Putamen (tissue), 1 donor: ENCODE data around the gene MYO5C.
A peak's percentile ranks its signal among the peaks of the same experiment; 100 is the strongest.

Experiments used
- DNase-seq: peaks from one replicate; pipeline ENCODE4 v3.0.0-alpha.2; 2016; ENCODE audit warnings: low spot score

Gene MYO5C

DNA sequence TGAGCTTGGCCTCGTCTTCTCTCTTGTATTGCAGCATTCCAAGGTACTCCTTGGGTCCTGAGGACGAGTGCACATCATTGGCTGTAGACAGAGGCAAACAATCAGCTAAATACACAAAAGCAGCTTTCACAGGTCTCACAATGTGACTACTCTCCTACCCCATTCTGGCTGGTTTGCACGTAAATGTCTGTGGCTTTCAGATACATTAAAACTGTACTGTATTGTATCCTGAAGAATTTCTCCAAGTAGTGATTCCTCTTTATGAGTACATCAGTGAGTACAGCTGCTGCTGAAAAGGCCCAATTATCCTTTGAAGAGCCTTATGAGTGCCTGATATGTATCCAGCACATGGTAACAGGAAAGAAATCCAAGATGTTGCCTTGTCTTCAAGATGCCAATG is 82.4 kb downstream of the MYO5C start:
- DNase-seq, result no peak

DNA sequence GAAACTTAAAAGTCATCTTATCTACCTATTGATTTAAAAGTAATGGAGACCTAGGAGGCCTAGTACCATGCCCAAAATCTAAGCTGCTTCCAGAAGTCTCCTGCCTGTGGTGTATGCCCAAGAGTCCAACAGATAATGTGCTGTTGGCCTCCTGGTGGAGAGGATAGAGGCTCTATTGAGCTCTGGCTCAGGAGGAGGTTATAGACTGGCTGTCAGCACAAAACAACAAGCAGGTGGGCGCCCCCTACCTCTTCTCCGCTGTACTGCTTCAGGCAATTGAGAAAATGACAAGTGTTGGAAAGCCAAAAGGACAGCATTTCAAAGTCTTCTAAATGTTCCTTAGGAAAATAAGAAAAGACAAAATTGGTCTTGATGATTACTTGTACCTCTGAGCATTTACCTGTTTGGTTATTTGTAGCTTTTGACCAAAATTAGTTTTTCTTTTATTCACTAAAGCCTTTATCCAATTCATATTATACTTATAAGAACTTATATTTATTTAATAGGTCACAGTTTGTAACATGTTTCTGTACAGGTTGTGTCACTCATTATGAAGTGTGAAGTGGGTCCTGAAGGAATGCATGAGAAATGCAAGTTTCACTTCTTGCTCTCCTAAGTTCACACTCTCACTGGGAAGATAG is 87.2 kb downstream of the MYO5C start:
- DNase-seq, result peak; percentile 32

- no peak for DNase-seq
Observed at GRCh38 chr15:52207191-52207590, 88.4 kb downstream of the MYO5C start.

- no peak for DNase-seq
Observed at GRCh38 chr15:52206446-52206845, 89.2 kb downstream of the MYO5C start.

DNA sequence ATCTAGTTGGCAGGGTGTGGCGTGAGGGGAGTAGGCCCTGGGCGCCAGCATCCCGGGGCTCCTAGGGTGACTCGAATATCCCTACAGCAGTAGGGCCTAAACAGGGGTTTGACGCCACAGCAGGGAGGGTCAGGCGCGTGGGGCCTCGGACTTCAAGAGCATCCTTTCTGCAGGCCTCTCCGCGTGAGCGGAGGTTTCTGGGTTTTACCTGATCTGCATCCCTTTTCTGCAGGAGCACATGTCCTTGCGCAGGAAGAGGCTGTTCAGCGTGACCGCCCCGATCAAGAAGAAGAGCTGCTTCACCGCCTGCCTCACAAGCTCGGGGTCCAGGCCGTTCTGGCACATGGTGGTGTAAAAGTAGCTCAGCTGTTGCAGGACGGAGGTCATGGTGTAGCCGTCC is 90.9 kb downstream of the MYO5C start:
- DNase-seq, result no peak

GRCh38 chr15:52200831-52201365 is 94.7 kb downstream of the MYO5C start:
- no peak for DNase-seq

- no peak for DNase-seq
Observed at GRCh38 chr15:52199271-52199670, 96.3 kb downstream of the MYO5C start.

DNA sequence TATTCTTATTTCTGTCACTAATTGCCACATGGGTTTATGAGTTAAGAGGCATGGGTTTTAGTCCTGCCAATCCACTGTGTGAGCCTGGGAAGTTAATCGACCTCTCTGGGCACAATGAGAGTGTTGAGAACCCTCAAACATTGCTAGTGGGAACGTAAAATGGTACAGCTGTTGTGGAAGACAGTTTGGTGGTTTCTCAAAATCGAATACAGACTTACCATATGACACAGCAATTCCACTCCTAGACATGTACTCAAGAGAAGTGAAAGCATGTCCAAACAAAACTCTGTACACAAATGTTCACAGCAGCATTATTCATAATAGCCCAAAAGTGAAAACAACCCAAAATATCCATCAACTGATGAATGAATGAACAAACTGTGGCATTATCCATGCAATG is 98.7 kb downstream of the MYO5C start:
- DNase-seq, result no peak

GRCh38 chr15:52193791-52194190 is 101.8 kb downstream of the MYO5C start:
- no peak for DNase-seq

DNA sequence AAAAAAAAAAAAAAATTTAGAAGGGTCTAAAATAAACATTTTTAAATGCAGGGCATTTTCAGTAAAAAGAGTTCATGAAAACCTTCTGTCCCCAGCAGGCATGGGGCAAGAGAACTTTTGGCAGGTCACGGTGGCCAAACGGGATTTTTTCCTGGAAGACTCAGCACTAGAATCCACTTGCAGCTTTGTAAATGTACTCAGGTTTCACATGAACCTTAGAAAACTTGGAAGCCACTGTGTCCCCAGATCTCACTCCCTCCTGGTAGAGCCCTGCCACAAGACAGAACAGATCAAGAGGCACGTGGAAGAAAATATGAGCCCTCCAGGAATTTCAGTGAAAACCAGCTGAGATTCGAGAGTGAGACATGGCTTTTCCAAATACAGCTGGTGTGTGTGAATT is 102.3 kb downstream of the MYO5C start:
- DNase-seq, result no peak

DNA sequence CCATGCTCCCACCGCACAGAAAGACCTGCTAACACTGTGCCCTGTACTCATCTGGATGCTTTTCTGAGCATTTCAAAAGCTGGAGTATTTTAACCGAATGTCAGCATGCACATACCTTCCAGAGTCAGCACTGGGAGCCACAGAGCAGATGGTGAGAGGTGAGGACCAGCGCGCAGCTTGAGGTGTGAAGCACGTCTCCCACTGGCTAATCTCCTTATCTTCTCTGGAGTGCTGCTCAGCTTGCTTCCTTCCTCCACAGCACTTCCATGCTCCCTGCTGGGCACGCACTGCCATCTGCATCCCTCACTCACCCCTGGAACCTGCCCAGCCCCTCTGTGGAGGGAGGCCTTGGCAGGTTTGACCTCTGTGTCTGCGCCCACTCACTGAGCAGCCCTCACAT is 104.4 kb downstream of the MYO5C start, which contains the start of gene GNB5:
Gene GNB5, minus strand, starts transcription at position 186 of the 400 bp plus-strand sequence. CDS start 6,716 bp downstream, outside the sequence.
- DNase-seq, result no peak

GRCh38 chr15:52186651-52187486 is 108.7 kb downstream of the MYO5C start:
- DNase-seq, result no peak

GRCh38 chr15:52185151-52185561 is 110.4 kb downstream of the MYO5C start:
- no peak for DNase-seq

DNA sequence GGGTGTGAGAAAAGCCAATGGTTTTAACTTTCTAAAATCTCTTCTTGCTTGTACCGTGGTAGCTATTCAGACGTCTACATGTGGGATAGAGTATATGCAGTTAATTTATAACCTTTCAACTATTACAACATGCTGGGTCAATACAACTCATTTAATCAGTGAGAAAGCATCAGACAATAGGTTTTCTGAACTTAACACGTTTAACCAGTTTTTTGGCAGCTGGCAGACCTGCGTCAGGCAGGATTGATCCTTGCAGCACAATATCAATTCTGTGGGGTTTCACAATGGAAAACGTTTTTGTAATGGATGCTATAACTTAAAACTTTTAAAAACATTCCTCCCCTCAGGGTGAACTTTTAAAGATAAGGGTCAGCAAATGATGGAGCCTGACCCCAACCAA is 110.9 kb downstream of the MYO5C start:
- no peak for DNase-seq

- DNase-seq, result no peak
Observed at GRCh38 chr15:52183562-52184173, 111.9 kb downstream of the MYO5C start.

GRCh38 chr15:52181938-52182780 is 113.4 kb downstream of the MYO5C start:
- DNase-seq, result no peak

DNA sequence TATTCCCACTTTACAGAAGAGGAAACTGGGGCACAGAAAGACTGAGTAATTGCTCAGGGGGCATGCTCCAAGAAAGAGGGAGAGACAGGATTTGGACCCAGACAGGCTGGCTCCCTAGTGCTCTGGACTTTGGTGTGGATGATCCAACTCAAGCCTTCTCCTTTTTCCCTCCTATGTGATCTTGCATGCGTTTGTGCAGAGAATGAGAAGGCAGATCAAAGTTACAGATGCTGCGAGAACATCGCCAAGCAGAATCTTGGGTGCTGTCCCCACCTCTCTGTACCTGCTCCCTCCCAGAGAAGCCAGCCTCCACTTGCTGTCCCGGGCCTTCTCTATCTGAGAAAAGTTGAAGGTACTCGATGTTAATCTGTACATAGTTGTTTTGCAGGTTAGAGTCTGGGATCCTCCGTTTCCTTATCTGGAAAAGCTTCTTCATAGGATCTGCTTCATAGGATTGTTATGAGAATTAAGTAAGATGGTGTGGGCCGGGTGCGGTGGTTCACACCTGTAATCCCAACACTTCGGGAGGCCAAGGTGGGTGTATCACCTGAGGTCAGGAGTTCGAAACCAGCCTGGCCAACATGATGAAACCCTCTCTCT is 114.7 kb downstream of the MYO5C start:
- DNase-seq, result no peak

DNA sequence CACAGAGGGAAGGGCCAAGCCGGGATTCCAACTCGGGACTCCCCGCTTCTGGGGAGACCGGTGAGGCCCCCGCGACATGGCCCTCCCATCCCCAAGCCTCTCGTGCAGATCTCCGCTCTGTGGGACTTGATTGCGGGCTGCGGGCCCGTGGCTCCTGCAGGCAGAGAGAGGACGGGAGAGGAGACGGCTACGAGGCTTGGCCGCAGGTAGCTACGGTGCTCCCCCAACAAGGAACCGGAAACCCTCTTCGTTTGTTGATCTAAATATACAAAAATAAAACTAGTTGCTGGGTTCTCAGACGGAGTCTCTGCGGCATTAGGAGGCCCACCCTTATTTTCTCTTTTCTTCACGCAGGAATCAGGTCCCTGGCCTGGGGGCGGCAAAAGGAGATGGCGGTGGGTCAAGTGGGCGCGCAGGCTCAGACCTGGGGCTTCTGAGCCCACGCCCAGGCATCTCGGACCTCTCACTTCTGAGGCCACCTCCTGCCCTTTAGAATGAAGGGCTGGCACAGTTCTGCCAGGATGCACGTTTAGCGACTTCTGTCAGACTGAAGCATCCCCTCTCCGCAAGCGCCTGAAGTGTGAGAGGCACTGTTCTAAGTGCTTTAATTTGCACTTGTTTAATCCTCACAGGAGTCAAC is 115.3 kb downstream of the MYO5C start:
- DNase-seq, result no peak

DNA sequence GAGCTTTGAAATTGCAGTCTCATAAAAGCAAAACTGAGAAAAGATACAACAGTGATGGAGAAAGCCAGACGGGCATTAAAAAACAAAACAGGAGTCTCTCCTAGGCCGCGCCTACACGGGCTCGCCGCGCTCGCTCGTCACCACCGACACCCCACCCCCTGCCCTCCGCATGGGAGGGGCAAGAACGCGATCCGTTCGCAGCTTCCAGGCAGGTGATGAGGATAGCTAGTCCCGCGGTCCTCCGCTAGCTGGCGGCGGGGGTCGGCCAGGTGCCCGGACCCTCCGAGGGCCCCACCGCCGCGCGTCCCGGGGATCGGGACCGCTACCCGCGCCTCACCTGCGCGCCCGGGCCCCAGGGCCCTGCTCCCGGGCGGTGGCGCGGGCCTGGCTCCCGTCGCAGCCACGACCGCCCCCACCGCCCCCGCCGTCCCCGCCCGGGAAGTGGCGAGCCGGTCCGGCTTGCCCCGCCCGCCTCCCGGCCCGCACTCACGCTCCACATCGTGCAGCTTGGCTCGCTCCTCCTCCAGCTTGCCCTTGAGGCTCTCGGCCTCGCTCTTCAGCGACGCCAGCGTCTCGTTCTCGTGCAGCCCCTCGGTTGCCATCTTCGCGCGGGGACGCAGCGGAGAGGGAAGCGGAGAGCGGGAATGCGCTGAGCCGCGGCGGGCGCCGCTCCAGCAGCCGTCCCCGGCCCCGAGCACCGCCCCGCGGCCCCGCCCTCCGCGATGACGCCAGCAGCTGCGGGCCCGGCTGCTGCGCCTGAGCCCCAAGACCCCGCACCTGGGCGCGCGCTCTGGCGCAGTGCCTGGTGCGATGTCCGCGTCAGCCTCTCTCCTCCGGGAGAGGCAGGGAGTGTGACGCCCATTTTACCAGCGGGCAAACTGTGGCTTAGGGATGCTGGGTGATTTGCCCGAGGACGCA is 116.1 kb downstream of the MYO5C start:
- peak; percentile 84 for DNase-seq

GRCh38 chr15:52178765-52179164 is 116.8 kb downstream of the MYO5C start:
- DNase-seq, result no peak
